PC-9 (cell line): ENCODE results near the gene KIF5C.

Source experiments
- EZH2 ChIP-seq: fragments of 200-600 bp; sonication (generic); IDR thresholded peaks from 2 replicates; pipeline ENCODE4 v1.8.0; 2017; ENCODE audit warnings: antibody characterized with exemption, low read depth
- TF ChIP-seq, protein P1 (sequence below): fragments of 200-600 bp; sonication (generic); conservative IDR thresholded peaks from 2 replicates; pipeline ENCODE4 v1.6.1; 2017; ENCODE audit warnings: mixed run types, antibody characterized with exemption, mild to moderate bottlenecking, moderate library complexity

DNA sequence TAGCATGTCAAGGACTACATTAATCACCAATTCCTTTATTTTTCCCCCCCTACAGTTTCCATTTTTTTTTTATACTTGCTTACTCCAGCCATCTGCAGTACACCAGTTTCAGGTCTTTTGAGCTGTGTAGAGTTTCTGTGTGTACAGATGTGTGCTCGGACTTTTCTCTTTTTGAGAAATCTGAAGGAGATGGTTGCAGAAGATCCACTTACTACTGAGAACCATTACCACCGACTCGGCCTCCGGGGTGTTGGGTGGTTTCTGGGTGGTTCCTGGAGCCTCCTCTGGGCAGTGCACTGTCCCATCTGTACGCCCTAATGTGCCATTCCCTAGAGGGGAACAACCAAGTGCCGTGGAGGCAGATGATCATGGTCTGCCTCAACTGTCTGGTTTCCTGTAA is 148.1 kb downstream of the KIF5C start:
- no peak for TF ChIP-seq EZH2
- TF ChIP-seq, protein P1, sequence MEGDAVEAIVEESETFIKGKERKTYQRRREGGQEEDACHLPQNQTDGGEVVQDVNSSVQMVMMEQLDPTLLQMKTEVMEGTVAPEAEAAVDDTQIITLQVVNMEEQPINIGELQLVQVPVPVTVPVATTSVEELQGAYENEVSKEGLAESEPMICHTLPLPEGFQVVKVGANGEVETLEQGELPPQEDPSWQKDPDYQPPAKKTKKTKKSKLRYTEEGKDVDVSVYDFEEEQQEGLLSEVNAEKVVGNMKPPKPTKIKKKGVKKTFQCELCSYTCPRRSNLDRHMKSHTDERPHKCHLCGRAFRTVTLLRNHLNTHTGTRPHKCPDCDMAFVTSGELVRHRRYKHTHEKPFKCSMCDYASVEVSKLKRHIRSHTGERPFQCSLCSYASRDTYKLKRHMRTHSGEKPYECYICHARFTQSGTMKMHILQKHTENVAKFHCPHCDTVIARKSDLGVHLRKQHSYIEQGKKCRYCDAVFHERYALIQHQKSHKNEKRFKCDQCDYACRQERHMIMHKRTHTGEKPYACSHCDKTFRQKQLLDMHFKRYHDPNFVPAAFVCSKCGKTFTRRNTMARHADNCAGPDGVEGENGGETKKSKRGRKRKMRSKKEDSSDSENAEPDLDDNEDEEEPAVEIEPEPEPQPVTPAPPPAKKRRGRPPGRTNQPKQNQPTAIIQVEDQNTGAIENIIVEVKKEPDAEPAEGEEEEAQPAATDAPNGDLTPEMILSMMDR: no peak
